NB4 (cell line): ENCODE data around the gene ATP5MG.
"Not testable (repeated sequence)": the region's sequence is repeated elsewhere in the genome, so short reads cannot be mapped to it uniquely, and the experiment has no call there.

Experiments used
- MYC ChIP-seq: IDR thresholded peaks from 2 replicates; pipeline ENCODE4 v1.6.1; 2011; ENCODE audit warnings: low read depth, low read length
- POLR2A ChIP-seq: IDR thresholded peaks from 2 replicates; pipeline ENCODE4 v1.6.1; 2011; ENCODE audit warnings: mild to moderate bottlenecking; ENCODE audit not compliant: insufficient read length; ENCODE audit errors: extremely low read depth
- TF ChIP-seq, protein P1 (sequence below): IDR thresholded peaks from one replicate; pipeline ENCODE4 v1.5.1; 2012; ENCODE audit warnings: low read depth, low read length
- TF ChIP-seq, protein P2 (sequence below): IDR thresholded peaks from 2 replicates; pipeline ENCODE4 v1.6.1; 2011; ENCODE audit warnings: low read depth, low read length

DNA sequence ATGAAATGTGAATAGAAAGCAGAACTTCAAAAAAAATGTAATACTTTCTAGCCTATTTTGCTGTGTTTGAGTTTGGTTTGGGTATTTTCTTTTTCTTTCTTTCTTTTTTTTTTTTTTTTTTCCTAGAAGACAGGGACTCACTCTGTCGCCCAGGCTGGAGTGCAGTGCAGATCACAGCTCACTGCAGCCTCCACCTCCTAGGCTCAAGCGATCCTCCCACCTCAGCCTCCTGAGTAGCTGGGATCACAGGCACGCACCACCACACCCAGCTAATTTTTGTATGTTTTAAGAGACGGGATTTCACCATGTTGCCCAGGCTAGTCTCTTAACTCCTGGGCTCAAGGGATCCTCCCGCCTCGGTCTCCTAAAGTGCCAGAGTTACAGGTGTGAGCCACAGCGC, 1.2 kb downstream of the ATP5MG start:
- not testable (repeated sequence) for TF ChIP-seq POLR2A, MYC
- TF ChIP-seq, protein P1, sequence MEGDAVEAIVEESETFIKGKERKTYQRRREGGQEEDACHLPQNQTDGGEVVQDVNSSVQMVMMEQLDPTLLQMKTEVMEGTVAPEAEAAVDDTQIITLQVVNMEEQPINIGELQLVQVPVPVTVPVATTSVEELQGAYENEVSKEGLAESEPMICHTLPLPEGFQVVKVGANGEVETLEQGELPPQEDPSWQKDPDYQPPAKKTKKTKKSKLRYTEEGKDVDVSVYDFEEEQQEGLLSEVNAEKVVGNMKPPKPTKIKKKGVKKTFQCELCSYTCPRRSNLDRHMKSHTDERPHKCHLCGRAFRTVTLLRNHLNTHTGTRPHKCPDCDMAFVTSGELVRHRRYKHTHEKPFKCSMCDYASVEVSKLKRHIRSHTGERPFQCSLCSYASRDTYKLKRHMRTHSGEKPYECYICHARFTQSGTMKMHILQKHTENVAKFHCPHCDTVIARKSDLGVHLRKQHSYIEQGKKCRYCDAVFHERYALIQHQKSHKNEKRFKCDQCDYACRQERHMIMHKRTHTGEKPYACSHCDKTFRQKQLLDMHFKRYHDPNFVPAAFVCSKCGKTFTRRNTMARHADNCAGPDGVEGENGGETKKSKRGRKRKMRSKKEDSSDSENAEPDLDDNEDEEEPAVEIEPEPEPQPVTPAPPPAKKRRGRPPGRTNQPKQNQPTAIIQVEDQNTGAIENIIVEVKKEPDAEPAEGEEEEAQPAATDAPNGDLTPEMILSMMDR, result not testable (repeated sequence)
- TF ChIP-seq, protein P2, sequence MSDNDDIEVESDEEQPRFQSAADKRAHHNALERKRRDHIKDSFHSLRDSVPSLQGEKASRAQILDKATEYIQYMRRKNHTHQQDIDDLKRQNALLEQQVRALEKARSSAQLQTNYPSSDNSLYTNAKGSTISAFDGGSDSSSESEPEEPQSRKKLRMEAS, result not testable (repeated sequence)
